ENCODE data around the gene GJB2. TPM values are rescaled to one million over a fixed set of nuclear protein-coding genes. Genes with fewer than 3 reads are reported as not detected.
A peak's percentile ranks its signal among the peaks of the same experiment; 100 is the strongest.

Gene GJB2
- total RNA-seq, 4 donors from 2014 or later = 0.35 to 0.72 (median 0.36) TPM; not detected in 1

DNA sequence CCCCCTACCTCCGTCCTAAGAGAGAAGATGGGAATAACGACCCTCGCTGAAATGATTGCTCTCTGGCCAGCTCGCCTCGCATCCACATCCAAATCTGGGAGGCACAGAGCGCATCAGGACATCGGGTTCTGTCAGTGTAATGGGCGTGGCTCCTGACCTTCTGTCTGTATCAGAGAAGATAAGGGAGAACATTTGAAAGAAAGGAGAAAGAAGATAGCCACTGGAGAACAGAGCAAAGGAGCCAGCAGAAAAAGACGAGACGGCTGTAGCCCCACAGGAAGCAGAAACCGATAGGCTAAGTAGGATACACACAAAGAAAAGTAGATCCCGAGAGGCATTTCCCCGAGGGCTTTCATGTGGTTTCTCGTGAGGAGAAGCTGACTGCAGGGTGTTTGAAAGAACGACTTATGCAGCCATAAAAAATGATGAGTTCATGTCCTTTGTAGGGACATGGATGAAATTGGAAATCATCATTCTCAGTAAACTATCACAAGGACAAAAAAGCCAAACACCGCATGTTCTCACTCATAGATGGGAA lies 14.0 kb upstream of the GJB2 start:
- in situ Hi-C loops (cut with MboI; ENCODE audit: low sequenced_read_pairs in 4 of 4) = no loop called here
- intact Hi-C loops (cut with DNase I; ENCODE audit: low total_unique reads) = no loop called here
- H3K4me1 ChIP-seq = no peaks in the 10 kb centered on the region
- no peak overlapping the region for H3K27ac ChIP-seq
- H3K27me3 ChIP-seq = peaks cover 0 to 4% (median 0%) of the 10 kb centered on the region in 3 donors
- no peaks in the 10 kb centered on the region for H3K36me3 ChIP-seq
- TF ChIP-seq POLR2A (IDR thresholded peaks at IDR 0.05) = no peak
- TF ChIP-seq, protein P1, sequence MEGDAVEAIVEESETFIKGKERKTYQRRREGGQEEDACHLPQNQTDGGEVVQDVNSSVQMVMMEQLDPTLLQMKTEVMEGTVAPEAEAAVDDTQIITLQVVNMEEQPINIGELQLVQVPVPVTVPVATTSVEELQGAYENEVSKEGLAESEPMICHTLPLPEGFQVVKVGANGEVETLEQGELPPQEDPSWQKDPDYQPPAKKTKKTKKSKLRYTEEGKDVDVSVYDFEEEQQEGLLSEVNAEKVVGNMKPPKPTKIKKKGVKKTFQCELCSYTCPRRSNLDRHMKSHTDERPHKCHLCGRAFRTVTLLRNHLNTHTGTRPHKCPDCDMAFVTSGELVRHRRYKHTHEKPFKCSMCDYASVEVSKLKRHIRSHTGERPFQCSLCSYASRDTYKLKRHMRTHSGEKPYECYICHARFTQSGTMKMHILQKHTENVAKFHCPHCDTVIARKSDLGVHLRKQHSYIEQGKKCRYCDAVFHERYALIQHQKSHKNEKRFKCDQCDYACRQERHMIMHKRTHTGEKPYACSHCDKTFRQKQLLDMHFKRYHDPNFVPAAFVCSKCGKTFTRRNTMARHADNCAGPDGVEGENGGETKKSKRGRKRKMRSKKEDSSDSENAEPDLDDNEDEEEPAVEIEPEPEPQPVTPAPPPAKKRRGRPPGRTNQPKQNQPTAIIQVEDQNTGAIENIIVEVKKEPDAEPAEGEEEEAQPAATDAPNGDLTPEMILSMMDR (IDR thresholded peaks at IDR 0.05 in 4 of 5, conservative IDR thresholded peaks at IDR 0.05 in 1 of 5) = no peak
- ATAC-seq (no peak), DNase-seq (no peak)
- H3K4me3 ChIP-seq = no peak overlapping the region
- no peaks in the 10 kb centered on the region for H3K9me3 ChIP-seq

DNA sequence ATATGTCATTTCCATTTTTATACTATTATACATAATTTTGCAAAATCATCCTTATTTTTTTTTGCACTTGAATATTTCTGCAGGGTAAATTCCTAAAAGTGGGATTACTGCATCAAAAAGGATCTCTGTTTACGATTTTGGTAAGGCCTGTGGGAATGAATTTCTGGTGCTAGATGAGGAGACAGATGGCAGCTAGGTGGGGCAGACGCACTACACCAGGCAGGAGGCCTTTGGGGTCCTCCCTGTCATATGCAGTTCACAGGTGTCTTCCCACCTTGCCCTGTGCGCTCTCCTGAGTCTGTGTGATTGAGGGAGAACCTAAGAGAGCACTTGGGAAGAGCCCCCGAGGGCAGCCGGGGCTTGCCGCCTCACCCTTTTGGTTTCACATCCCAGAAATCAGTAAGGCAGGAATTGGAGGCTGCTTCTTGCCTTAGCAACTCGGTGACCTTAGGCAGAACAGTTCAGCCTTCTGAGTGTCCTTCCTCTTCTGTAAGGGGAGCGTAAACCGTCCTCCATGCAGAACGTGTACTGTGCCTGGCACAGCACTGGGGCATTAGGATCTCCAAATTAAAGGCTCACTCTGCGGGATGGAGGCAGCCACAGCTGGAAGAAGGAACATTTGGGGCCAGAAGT lies 13.4 kb upstream of the GJB2 start:
- Histone ChIP-seq H3K27me3 (peaks cover 0 to 4% (median 0%) of the 10 kb centered on the region in 3 donors), H3K4me1 (no peaks in the 10 kb centered on the region), H3K36me3 (no peaks in the 10 kb centered on the region), H3K27ac (no peak overlapping the region), H3K4me3 (no peak overlapping the region), H3K9me3 (no peaks in the 10 kb centered on the region)
- ATAC-seq (no peak), DNase-seq (no peak)
- TF ChIP-seq, protein P1 (IDR thresholded peaks at IDR 0.05 in 4 of 5, conservative IDR thresholded peaks at IDR 0.05 in 1 of 5) = no peak
- TF ChIP-seq POLR2A (IDR thresholded peaks at IDR 0.05) = no peak
- intact Hi-C loops (cut with DNase I; ENCODE audit: low total_unique reads) = no loop called here
- in situ Hi-C loops (cut with MboI; ENCODE audit: low sequenced_read_pairs in 4 of 4) = no loop called here

- H3K4me1 ChIP-seq = peaks cover 3 to 7% of the 10 kb centered on the region in 2 donors
- in situ Hi-C loops (cut with MboI; ENCODE audit: low sequenced_read_pairs in 4 of 4) = loop anchor here (10.0 to 25.0 kb wide), 5 partner anchors 89 to 739 kb away; partner anchors contain the start of gene XPO4 (in 1 of the 4)
- H3K27ac ChIP-seq = no peak overlapping the region
- ATAC-seq (no peak), DNase-seq (no peak)
- intact Hi-C loops (cut with DNase I; ENCODE audit: low total_unique reads) = no loop called here
- no peaks in the 10 kb centered on the region for H3K9me3 ChIP-seq
- TF ChIP-seq, protein P1 (IDR thresholded peaks at IDR 0.05 in 4 of 5, conservative IDR thresholded peaks at IDR 0.05 in 1 of 5) = no peak
- TF ChIP-seq POLR2A (IDR thresholded peaks at IDR 0.05) = no peak
- peaks cover 33 to 35% (median 33%) of the 10 kb centered on the region in 3 donors for H3K27me3 ChIP-seq
- no peak overlapping the region for H3K4me3 ChIP-seq
- H3K36me3 ChIP-seq = no peaks in the 10 kb centered on the region
These were observed 6.0 kb upstream of the GJB2 start for GRCh38 chr13:20198781-20199180.

DNA sequence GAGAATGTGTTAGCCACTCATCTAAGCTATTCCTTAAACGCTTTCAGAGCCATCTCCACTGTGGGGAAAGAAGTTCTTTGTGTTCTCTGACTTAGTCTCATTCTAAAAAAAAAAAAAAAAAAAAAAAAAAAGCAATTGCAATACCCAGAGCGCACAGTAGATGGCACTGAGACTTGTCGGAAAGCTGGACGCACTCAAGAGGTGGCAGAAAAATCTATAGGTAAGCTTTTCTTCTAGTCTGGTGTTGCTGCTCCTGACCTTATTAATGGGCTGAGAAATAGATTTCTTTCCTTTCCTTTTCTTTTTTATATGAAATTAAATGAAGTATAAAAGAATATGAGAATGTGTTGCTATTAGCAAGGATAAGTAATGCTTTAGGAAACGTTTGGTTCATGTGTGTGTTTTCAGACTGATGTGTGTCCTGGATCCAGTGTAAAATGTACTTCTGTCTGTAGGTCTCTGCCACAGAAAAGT lies 4.7 kb upstream of the GJB2 start:
- no peak overlapping the region for H3K27ac ChIP-seq
- peaks cover 44 to 49% (median 47%) of the 10 kb centered on the region in 3 donors for H3K27me3 ChIP-seq
- no peaks in the 10 kb centered on the region for H3K36me3 ChIP-seq
- H3K9me3 ChIP-seq = no peaks in the 10 kb centered on the region
- TF ChIP-seq, protein P1 (IDR thresholded peaks at IDR 0.05 in 4 of 5, conservative IDR thresholded peaks at IDR 0.05 in 1 of 5) = peak; percentile 19 to 73 (median 35)
- no peak for TF ChIP-seq POLR2A (IDR thresholded peaks at IDR 0.05)
- intact Hi-C loops (cut with DNase I; ENCODE audit: low total_unique reads) (loop anchor here (1.0 kb wide), 1 partner anchor 292 kb away; no protein-coding TSS in a partner anchor), in situ Hi-C loops (cut with MboI; ENCODE audit: low sequenced_read_pairs in 4 of 4) (loop anchor here (10.0 to 25.0 kb wide), 5 partner anchors 90 to 740 kb away; partner anchors contain the start of gene XPO4 (in 1 of the 4))
- no peak overlapping the region for H3K4me3 ChIP-seq
- H3K4me1 ChIP-seq = peaks cover 14 to 15% of the 10 kb centered on the region in 2 donors
- ATAC-seq (peak in 1 of 2 donors; percentile 49), DNase-seq (no peak)
